ENCODE data around the gene MAP3K5. TPM values are rescaled to one million over a fixed set of nuclear protein-coding genes. Genes with fewer than 3 reads are reported as not detected.

MAP3K5 gene
- total and polyA plus RNA-seq, 2 of the 8 experiments (the other 6 are each of a cell fraction or from before 2014, with no cell fraction given) = 0.63 to 2.6 TPM

GRCh38 chr6:136737871-136738691, 54.2 kb downstream of the MAP3K5 start:
- Histone ChIP-seq H2AK5ac (ENCODE audit: low read depth, low read length) (no peak overlapping the region; the same call in 1 of the 2 replicates), H4K91ac (replicated peaks; ENCODE audit: insufficient read length, low read length) (no peak overlapping the region), H3K23ac (ENCODE audit: insufficient read length) (no peak overlapping the region), H3K14ac (ENCODE audit: insufficient read length) (no peak overlapping the region), H4K20me1 (replicated peaks in 1 of 2; ENCODE audit: control insufficient read depth in 1 of 2, insufficient read depth in 2 of 2, low read length in 2 of 2) (no peaks in the 10 kb centered on the region), H3K4me3 (ENCODE audit: extremely low read depth in 1 of 4, insufficient read depth in 2 of 4, low read depth in 3 of 4, low read length in 4 of 4) (no peak overlapping the region), H2BK15ac (ENCODE audit: low read length) (no peak overlapping the region), H3K36me3 (ENCODE audit: control insufficient read depth in 2 of 4, insufficient read depth in 4 of 4, low read length in 3 of 4) (no peaks in the 10 kb centered on the region), H3K23me2 (ENCODE audit: low read depth, low read length) (no peaks in the 10 kb centered on the region), H3K18ac (ENCODE audit: extremely low read depth, low read length) (no peak overlapping the region), H3K4me1 (replicated peaks in 1 of 4; ENCODE audit: control insufficient read depth in 3 of 4, insufficient read depth in 4 of 4, low read length in 3 of 4) (no peaks in the 10 kb centered on the region), H3K79me1 (ENCODE audit: low read depth, low read length) (no peaks in the 10 kb centered on the region; the same call in 1 of the 2 replicates), H2BK12ac (ENCODE audit: low read depth, low read length) (no peak overlapping the region), H2BK20ac (ENCODE audit: low read length) (no peak overlapping the region), H2BK5ac (ENCODE audit: low read depth, low read length) (no peak overlapping the region), H4K5ac (ENCODE audit: insufficient read length, low read depth, low read length) (no peak overlapping the region), H3K4ac (replicated peaks; ENCODE audit: insufficient read length, low read depth, low read length) (no peak overlapping the region), H3K9me3 (ENCODE audit: insufficient read depth in 2 of 2, low read depth in 1 of 2, low read length in 1 of 2) (no peaks in the 10 kb centered on the region), H3K9ac (replicated peaks in 1 of 4; ENCODE audit: extremely low read depth in 1 of 4, low read depth in 3 of 4, low read length in 3 of 4) (no peak overlapping the region), H3K79me2 (ENCODE audit: control insufficient read depth in 1 of 2, insufficient read depth in 2 of 2, low read length in 2 of 2) (no peaks in the 10 kb centered on the region), H3K27ac (ENCODE audit: low read depth, low read length) (no peak overlapping the region), H4K8ac (ENCODE audit: extremely low read depth, insufficient read depth, low read length) (no peak overlapping the region), H3K27me3 (replicated peaks in 1 of 4; ENCODE audit: control insufficient read depth in 3 of 4, extremely low read depth in 1 of 4, insufficient read depth in 3 of 4, low read length in 3 of 4) (no peaks in the 10 kb centered on the region), H3K4me2 (ENCODE audit: insufficient read depth in 1 of 2, low read depth in 2 of 2, low read length in 2 of 2) (no peak overlapping the region), H2AFZ (ENCODE audit: low read length) (no peak overlapping the region), H3K56ac (replicated peaks; ENCODE audit: insufficient read length, low read depth, low read length) (no peak overlapping the region), H2BK120ac (replicated peaks; ENCODE audit: low read depth, low read length) (no peak overlapping the region)
- FAIRE-seq = no peak
- no peak for DNase-seq (ENCODE audit: low read depth in 1 of 2, low spot score in 2 of 2)
- POLR2A ChIA-PET (ENCODE audit: partially characterized antibody) = no interaction called here
- no peak for TF ChIP-seq TAF7 (optimal IDR thresholded peaks at IDR 0.05; ENCODE audit: borderline replicate concordance, low read depth, low read length)
- no peak for TF ChIP-seq SAP30 (IDR thresholded peaks at IDR 0.05; ENCODE audit: insufficient read depth, insufficient replicate concordance, low read length)
- no peak for TF ChIP-seq BACH1 (IDR thresholded peaks at IDR 0.05; ENCODE audit: low read length)
- TF ChIP-seq SIRT6 (IDR thresholded peaks at IDR 0.05; ENCODE audit: low read length) = no peak
- no peak for TF ChIP-seq ATF2 (IDR thresholded peaks at IDR 0.05; ENCODE audit: low read length)
- no peak for TF ChIP-seq SP2 (IDR thresholded peaks at IDR 0.05; ENCODE audit: low read length)
- TF ChIP-seq EZH2 (IDR thresholded peaks at IDR 0.05; ENCODE audit: low read depth, low read length, severe bottlenecking) = no peak
- TF ChIP-seq POLR2A (IDR thresholded peaks at IDR 0.05; ENCODE audit: control extremely low read depth in 1 of 2, low read depth in 2 of 2, low read length in 2 of 2) = no peak
- no peak for TF ChIP-seq TCF12 (IDR thresholded peaks at IDR 0.05; ENCODE audit: low read depth, low read length)
- TF ChIP-seq CREB1 (IDR thresholded peaks at IDR 0.05) = no peak
- TF ChIP-seq CHD2 (IDR thresholded peaks at IDR 0.05; ENCODE audit: low read length) = no peak
- WGBS, 2 experiments (ENCODE audit: extremely low coverage in 1 of 2, insufficient coverage in 1 of 2, insufficient read length in 1 of 2, insufficient replicate concordance in 2 of 2, low coverage in 1 of 2, low lambda C conversion rate in 2 of 2, missing lambda C conversion rate in 1 of 2) = 93% methylated on average over 9 of the region's 9 CpGs; no CpG with 5 or more reads in 1 of the 2 experiments
- CTCF ChIA-PET (ENCODE audit: partially characterized antibody) = interaction anchor here (0.7 to 2.8 kb wide), 6 partner anchors 18 to 94 kb away, joined by 3 to 16 read pairs (median 4); partner anchors contain the start of gene MAP3K5

Data from H1 (cell line).